Vagina (tissue), 2 donors: ENCODE measurements around the gene FAM20A. TPM values are rescaled to one million over a fixed set of nuclear protein-coding genes. Genes with fewer than 3 reads are reported as not detected.
A peak's percentile ranks its signal among the peaks of the same experiment; 100 is the strongest.

Source experiments
- DNase-seq, 2 donors: peaks; one replicate each; pipeline ENCODE4 v3.0.0-alpha.2; 2017; ENCODE audit errors: extremely low spot score in 2 of 2
- H3K27ac ChIP-seq: fragments of 200-600 bp; sonication (generic); one replicate; pipeline ENCODE4 v1.5.1; 2019
- H3K27me3 ChIP-seq: fragments of 200-600 bp; sonication (generic); one replicate; pipeline ENCODE4 v1.5.1; 2019
- H3K36me3 ChIP-seq, 2 donors: fragments of 200-600 bp; sonication (generic); one replicate each; pipeline ENCODE4 v1.5.1; 2017 to 2019
- H3K4me1 ChIP-seq: fragments of 200-600 bp; sonication (generic); one replicate; pipeline ENCODE4 v1.5.1; 2019
- H3K4me3 ChIP-seq, 2 donors: fragments of 200-600 bp; sonication (generic); 1 replicate in 1 of 2; 2 replicates in 1 of 2; pipeline ENCODE4 v1.5.1; 2016 to 2019
- H3K9me3 ChIP-seq: fragments of 200-600 bp; sonication (generic); one replicate; pipeline ENCODE4 v1.5.1; 2019
- POLR2A ChIP-seq, 2 donors: fragments of 450-650 bp; IDR thresholded peaks; one replicate each; pipeline ENCODE4 v1.6.1; 2017; ENCODE audit warnings: antibody characterized with exemption in 2 of 2, mild to moderate bottlenecking in 2 of 2, moderate library complexity in 2 of 2
- POLR2AphosphoS5 ChIP-seq, 2 donors: sonication (generic); formaldehyde crosslinking; IDR thresholded peaks; one replicate each; pipeline ENCODE4 v1.9.0; 2017; ENCODE audit warnings: antibody characterized with exemption in 2 of 2, mild to moderate bottlenecking in 2 of 2, low read depth in 1 of 2; ENCODE audit not compliant: insufficient read depth in 1 of 2
- intact Hi-C: fragments of 100-400 bp; cut with DNase I; formaldehyde crosslinking; loops from one replicate; pipeline ENCODE4 v1.15.1; 2023
- total RNA-seq: library from RNA; depleted of rRNA; stranded (reverse); fragments of >200 nt; gene quantifications from one replicate; pipeline ENCODE4 v1.2.3, GENCODE V29; 2016
- TF ChIP-seq, protein P1 (sequence below), 3 experiments: fragments of 450-650 bp in 2 of 3; fragments of 200-600 bp in 1 of 3; sonication (generic) in 1 of 3; IDR thresholded peaks; one replicate each; pipeline ENCODE4 v1.5.1; 2017 to 2019; ENCODE audit warnings: antibody characterized with exemption in 3 of 3, mild to moderate bottlenecking in 2 of 3, moderate library complexity in 2 of 3

The FAM20A gene
- 16.2 TPM for total RNA-seq

DNA sequence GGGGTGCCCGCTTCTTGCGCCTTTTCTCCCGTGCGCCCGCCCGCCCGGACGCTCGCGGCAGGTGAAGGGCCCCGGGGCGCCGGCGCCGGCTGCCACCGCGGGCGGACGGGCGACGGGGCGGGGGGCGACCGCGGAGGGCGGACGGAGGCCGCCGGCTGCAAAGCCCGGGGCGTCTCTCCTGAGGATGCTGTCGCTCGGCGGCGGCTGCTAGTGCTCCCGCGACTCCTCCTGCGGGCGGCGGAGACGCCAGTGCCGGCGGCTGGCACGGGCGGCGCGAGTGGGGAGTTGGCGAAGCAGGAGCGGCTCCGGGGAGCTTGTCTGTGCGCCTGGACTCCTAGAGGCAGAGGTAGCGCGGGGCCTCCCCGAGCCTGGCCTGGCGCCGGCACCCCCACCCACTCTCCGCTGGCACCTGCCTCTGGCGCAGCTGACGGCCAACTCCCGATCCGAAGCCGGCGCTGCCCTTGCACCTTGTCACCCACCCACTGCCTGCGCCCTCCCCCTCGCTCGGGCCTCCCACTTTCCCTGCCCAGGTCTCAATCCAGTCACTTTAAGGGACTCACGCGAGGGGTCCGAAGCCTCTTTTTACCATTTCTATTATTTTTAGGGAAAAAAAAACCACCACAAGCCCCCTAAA lies at the start of gene FAM20A:
Gene FAM20A, minus strand, starts transcription at position 437 of the 634 bp plus-strand sequence. CDS start 701 bp downstream, outside the sequence.
- H3K4me1 ChIP-seq: peaks cover 41% of the 10 kb centered on the region

DNA sequence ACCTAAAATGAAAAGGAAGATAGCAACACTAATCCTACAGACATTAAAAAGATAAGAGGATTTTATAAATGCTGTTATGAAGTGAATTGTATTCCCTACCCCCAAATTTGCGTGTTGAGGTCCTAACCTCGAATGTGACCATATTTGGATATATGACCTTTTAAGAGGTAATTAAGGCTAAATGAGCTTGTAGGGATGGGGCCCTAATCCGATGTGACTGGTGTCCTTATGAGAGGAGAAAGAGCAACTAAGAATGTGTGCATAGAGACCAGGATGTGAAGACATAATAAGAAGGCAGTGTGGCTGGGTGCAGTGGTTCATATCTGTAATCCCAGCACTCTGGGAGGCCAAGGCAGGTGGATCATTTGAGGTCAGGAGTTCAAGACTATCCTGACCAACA lies 48.2 kb upstream of the FAM20A start:
- Histone ChIP-seq H3K27ac (no peak overlapping the region), H3K4me1 (no peaks in the 10 kb centered on the region), H3K27me3 (no peaks in the 10 kb centered on the region), H3K4me3 (no peak overlapping the region), H3K9me3 (no peaks in the 10 kb centered on the region), H3K36me3 (no peaks in the 10 kb centered on the region)
- TF ChIP-seq POLR2AphosphoS5 (IDR thresholded peaks at IDR 0.05; ENCODE audit: insufficient read depth in 1 of 2, low read depth in 1 of 2) (no peak), POLR2A (IDR thresholded peaks at IDR 0.05) (no peak)
- TF ChIP-seq, protein P1, sequence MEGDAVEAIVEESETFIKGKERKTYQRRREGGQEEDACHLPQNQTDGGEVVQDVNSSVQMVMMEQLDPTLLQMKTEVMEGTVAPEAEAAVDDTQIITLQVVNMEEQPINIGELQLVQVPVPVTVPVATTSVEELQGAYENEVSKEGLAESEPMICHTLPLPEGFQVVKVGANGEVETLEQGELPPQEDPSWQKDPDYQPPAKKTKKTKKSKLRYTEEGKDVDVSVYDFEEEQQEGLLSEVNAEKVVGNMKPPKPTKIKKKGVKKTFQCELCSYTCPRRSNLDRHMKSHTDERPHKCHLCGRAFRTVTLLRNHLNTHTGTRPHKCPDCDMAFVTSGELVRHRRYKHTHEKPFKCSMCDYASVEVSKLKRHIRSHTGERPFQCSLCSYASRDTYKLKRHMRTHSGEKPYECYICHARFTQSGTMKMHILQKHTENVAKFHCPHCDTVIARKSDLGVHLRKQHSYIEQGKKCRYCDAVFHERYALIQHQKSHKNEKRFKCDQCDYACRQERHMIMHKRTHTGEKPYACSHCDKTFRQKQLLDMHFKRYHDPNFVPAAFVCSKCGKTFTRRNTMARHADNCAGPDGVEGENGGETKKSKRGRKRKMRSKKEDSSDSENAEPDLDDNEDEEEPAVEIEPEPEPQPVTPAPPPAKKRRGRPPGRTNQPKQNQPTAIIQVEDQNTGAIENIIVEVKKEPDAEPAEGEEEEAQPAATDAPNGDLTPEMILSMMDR (IDR thresholded peaks at IDR 0.05): no peak
- intact Hi-C loops: no loop called here
- no peak for DNase-seq

More for the DNA sequence above, at the start of gene FAM20A:
- TF ChIP-seq POLR2AphosphoS5 (IDR thresholded peaks at IDR 0.05; ENCODE audit: insufficient read depth in 1 of 2, low read depth in 1 of 2) (no peak), POLR2A (IDR thresholded peaks at IDR 0.05) (no peak)
- TF ChIP-seq, protein P1 (IDR thresholded peaks at IDR 0.05): no peak
- intact Hi-C loops: no loop called here
- Histone ChIP-seq H3K27me3 (no peaks in the 10 kb centered on the region), H3K27ac (peak within 1 kb of the TSS; percentile 88), H3K4me3 (peak within 1 kb of the TSS; percentile 74 to 84), H3K9me3 (no peaks in the 10 kb centered on the region), H3K36me3 (no peaks in the 10 kb centered on the region)
- no peak for DNase-seq

DNA sequence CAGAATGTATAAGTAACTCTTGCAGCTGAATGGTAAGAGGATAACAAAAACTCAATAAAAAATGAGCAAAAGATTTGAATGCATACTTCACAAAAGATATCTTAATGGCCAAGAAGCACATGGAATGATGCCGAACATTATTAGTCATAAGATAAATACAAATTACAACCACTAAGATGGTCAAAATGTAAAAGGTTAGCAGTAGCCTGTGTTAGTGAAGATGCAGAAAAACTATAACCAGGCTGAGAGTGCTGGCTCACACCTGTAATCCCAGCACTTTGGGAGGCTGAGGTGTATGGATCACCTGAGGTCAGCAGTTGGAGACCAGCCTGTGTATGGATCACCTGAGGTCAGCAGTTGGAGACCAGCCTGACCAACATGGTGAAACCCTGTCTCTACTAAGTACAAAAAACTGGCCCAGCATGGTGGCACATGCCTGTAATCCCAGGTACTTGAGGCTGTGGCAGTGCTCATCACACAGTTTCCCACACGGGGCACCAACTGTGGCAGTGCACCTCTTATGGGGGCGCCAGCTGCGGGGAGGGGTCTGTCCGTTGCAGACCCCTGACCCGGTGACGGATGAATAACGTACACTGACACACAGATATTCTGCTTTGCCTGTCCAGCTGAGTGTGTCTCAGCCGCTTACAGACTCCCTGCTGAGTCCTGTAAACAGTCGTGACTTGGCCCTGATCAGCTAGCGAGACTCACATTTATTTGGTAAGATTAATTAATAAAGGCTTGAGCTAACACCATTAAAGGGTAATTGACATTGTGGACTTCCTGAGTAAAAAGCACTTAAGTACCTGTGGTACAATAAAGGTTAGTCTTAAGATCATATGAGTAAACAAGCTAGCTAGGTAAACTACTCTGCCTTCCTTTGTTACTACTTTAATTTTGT lies 45.7 kb upstream of the FAM20A start:
- DNase-seq: no peak

DNA sequence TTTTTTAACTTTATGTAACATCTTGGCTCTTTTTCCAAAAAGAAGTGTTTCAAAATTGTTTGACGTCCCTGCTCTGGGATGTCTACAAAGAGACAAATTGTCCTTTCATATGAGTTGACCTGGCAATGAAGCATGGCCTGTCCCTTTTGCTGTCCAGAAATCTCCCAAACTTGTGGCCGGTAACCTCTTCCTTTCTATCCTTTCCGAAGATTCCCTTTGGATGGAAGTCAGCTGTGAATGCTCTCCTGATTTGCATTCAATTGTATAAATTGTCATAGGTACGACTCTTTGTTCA lies 40.9 kb upstream of the FAM20A start:
- H3K27ac ChIP-seq: no peak overlapping the region
- TF ChIP-seq, protein P1 (IDR thresholded peaks at IDR 0.05): no peak
- TF ChIP-seq POLR2A (IDR thresholded peaks at IDR 0.05) (no peak), POLR2AphosphoS5 (IDR thresholded peaks at IDR 0.05; ENCODE audit: insufficient read depth in 1 of 2, low read depth in 1 of 2) (no peak)
- intact Hi-C loops: no loop called here
- no peak overlapping the region for H3K4me3 ChIP-seq
- no peaks in the 10 kb centered on the region for H3K27me3 ChIP-seq
- no peaks in the 10 kb centered on the region for H3K4me1 ChIP-seq
- no peaks in the 10 kb centered on the region for H3K36me3 ChIP-seq
- no peaks in the 10 kb centered on the region for H3K9me3 ChIP-seq
- DNase-seq: no peak

More for the DNA sequence above, 45.7 kb upstream of the FAM20A start:
- no peak overlapping the region for H3K4me3 ChIP-seq
- intact Hi-C loops: no loop called here
- TF ChIP-seq, protein P1 (IDR thresholded peaks at IDR 0.05): no peak
- TF ChIP-seq POLR2AphosphoS5 (IDR thresholded peaks at IDR 0.05; ENCODE audit: insufficient read depth in 1 of 2, low read depth in 1 of 2) (no peak), POLR2A (IDR thresholded peaks at IDR 0.05) (no peak)
- H3K36me3 ChIP-seq: no peaks in the 10 kb centered on the region
- H3K27me3 ChIP-seq: no peaks in the 10 kb centered on the region
- no peak overlapping the region for H3K27ac ChIP-seq
- H3K9me3 ChIP-seq: no peaks in the 10 kb centered on the region
- no peaks in the 10 kb centered on the region for H3K4me1 ChIP-seq
